Caco-2 (cell line): Measurements from ENCODE around the gene ELFN1. TPM values are rescaled to one million over a fixed set of nuclear protein-coding genes. Genes with fewer than 3 reads are reported as not detected.
A peak's percentile ranks its signal among the peaks of the same experiment; 100 is the strongest.

Source experiments
- BruUV-seq: library from RNA; stranded (reverse); fragments of 400-500 nt; replicated peaks from 2 replicates; lab custom pipeline; 2021; lab: Mats Ljungman, UMichigan
- CTCF ChIA-PET: fragments of 300-600 bp; sonication (Branson Sonifier 250); formaldehyde crosslinking; loops from one replicate; lab custom pipeline; 2022; ENCODE audit warnings: antibody characterized with exemption; lab: Charles Lee
- POLR2A ChIA-PET: fragments of 300-600 bp; sonication (Branson Sonifier 250); formaldehyde crosslinking; loops from one replicate; lab custom pipeline; 2022; ENCODE audit warnings: antibody characterized with exemption; lab: Charles Lee
- DNase-seq, 2 experiments: peaks; one replicate each; pipeline versions ENCODE4 v3.0.0 to v3.0.0-alpha.2; 2020 to 2022
- H3K27me3 ChIP-seq: replicated peaks from 2 replicates; pipeline ENCODE4 v1.6.0; 2011; ENCODE audit warnings: low read length; ENCODE audit not compliant: control insufficient read depth, insufficient read depth
- H3K36me3 ChIP-seq: 2 replicates; pipeline ENCODE4 v1.5.1; 2011; ENCODE audit warnings: low read length; ENCODE audit not compliant: control insufficient read depth, insufficient read depth
- H3K4me1 ChIP-seq: fragments of 250-450 bp; sonication (Bioruptor Pico); 2 replicates; pipeline ENCODE4 v1.5.1; 2020; ENCODE audit warnings: mild to moderate bottlenecking
- H3K4me3 ChIP-seq: 2 replicates; pipeline ENCODE4 v1.5.1; 2011; ENCODE audit warnings: low read depth, mild to moderate bottlenecking, control low read depth, low read length
- H3K9me3 ChIP-seq: fragments of 250-450 bp; sonication (Bioruptor Pico); 2 replicates; pipeline ENCODE4 v1.5.1; 2020; ENCODE audit warnings: mild to moderate bottlenecking, moderate library complexity
- H3K27ac Mint-ChIP-seq: one replicate; pipeline ENCODE4 v1.8.0; 2022; ENCODE audit warnings: mixed read lengths; ENCODE audit not compliant: unreplicated experiment
- H3K27me3 Mint-ChIP-seq: one replicate; pipeline ENCODE4 v1.8.0; 2022; ENCODE audit warnings: mixed read lengths; ENCODE audit not compliant: insufficient read depth, unreplicated experiment
- H3K36me3 Mint-ChIP-seq: one replicate; pipeline ENCODE4 v1.8.0; 2022; ENCODE audit warnings: mild to moderate bottlenecking, mixed read lengths; ENCODE audit not compliant: insufficient read depth, unreplicated experiment
- H3K4me1 Mint-ChIP-seq: one replicate; pipeline ENCODE4 v1.8.0; 2022; ENCODE audit warnings: low read depth, mixed read lengths; ENCODE audit not compliant: unreplicated experiment
- H3K4me3 Mint-ChIP-seq: one replicate; pipeline ENCODE4 v1.8.0; 2022; ENCODE audit warnings: mild to moderate bottlenecking, moderate library complexity, mixed read lengths; ENCODE audit not compliant: unreplicated experiment
- H3K9me3 Mint-ChIP-seq: one replicate; pipeline ENCODE4 v1.8.0; 2022; ENCODE audit warnings: mixed read lengths; ENCODE audit not compliant: unreplicated experiment
- CTCF ChIP-seq, 2 experiments: fragments of 200-600 bp in 1 of 2; IDR thresholded peaks; 1 replicate in 1 of 2; 2 replicates in 1 of 2; pipeline versions ENCODE4 v1.5.1 to v1.8.0; 2011 to 2022; ENCODE audit warnings: antibody characterized with exemption in 1 of 2, control low read depth in 1 of 2, inconsistent platforms in 1 of 2, low read depth in 1 of 2, low read length in 1 of 2, mild to moderate bottlenecking in 1 of 2, moderate library complexity in 1 of 2; ENCODE audit not compliant: insufficient read depth in 1 of 2, severe bottlenecking in 1 of 2, unreplicated experiment in 1 of 2
- intact Hi-C: fragments of 100-400 bp; cut with micrococcal nuclease; formaldehyde crosslinking; loops from one replicate; pipeline ENCODE4 v1.10.0; 2022; ENCODE audit not compliant: unreplicated experiment
- total RNA-seq: library from RNA; stranded (reverse); gene quantifications from 2 replicates; pipeline ENCODE4 v1.2.3, GENCODE V29; 2022

ELFN1 gene
- total RNA-seq, 1 experiment from 2014 or later: 2.3 TPM

GRCh38 chr7:1677206-1678080 is 7.4 kb downstream of the ELFN1 start:
- H3K4me3 Mint-ChIP-seq: no peak overlapping the region
- no peak overlapping the region for H3K27ac Mint-ChIP-seq
- no peaks in the 10 kb centered on the region for H3K4me1 Mint-ChIP-seq
- TF ChIP-seq CTCF (IDR thresholded peaks at IDR 0.05; ENCODE audit: insufficient read depth in 1 of 2, low read depth in 1 of 2, low read length in 1 of 2, severe bottlenecking in 1 of 2, unreplicated experiment in 1 of 2): no peak
- Histone ChIP-seq H3K27me3 (peaks cover 5% of the 10 kb centered on the region), H3K4me1 (no peaks in the 10 kb centered on the region), H3K9me3 (no peaks in the 10 kb centered on the region), H3K36me3 (no peaks in the 10 kb centered on the region), H3K4me3 (no peak overlapping the region)
- ChIA-PET POLR2A (no interaction called here), CTCF (no interaction called here)
- no TSS peak for BruUV-seq
- intact Hi-C loops: no loop called here
- H3K36me3 Mint-ChIP-seq: no peaks in the 10 kb centered on the region
- peaks cover 4% of the 10 kb centered on the region for H3K9me3 Mint-ChIP-seq
- H3K27me3 Mint-ChIP-seq: peaks cover 30% of the 10 kb centered on the region
- DNase-seq: peak in 1 of 2 experiments; percentile 21

DNA sequence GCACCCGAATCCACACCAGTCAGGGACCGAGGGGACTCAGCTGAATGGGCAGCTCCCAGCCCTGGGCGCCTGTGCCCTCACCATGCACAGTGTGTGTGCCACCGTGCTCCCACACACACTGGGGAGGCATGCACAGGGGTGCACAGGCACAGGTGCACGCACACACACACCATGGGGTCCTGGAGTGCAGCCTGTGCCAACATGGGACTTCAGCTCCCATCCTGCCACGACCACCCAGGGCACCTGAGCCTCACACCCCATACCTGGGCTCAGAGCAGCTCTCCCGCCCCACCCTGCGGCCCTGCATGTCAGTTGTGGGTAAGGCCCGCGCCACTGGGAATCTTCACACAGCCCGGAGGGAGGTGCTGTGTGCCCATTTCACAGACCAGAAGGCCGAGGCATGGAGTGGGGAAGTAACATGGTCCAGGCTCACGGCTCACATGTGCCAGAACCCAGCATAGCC is 8.0 kb downstream of the ELFN1 start:
- BruUV-seq: no TSS peak
- H3K27ac Mint-ChIP-seq: no peak overlapping the region
- H3K4me1 ChIP-seq: no peaks in the 10 kb centered on the region
- TF ChIP-seq CTCF (IDR thresholded peaks at IDR 0.05; ENCODE audit: insufficient read depth in 1 of 2, low read depth in 1 of 2, low read length in 1 of 2, severe bottlenecking in 1 of 2, unreplicated experiment in 1 of 2): no peak
- no peaks in the 10 kb centered on the region for H3K36me3 Mint-ChIP-seq
- peaks cover 11% of the 10 kb centered on the region for H3K9me3 Mint-ChIP-seq
- H3K27me3 Mint-ChIP-seq: peaks cover 24% of the 10 kb centered on the region
- H3K4me1 Mint-ChIP-seq: no peaks in the 10 kb centered on the region
- intact Hi-C loops: no loop called here
- peaks cover 5% of the 10 kb centered on the region for H3K27me3 ChIP-seq
- H3K4me3 ChIP-seq: no peak overlapping the region
- H3K36me3 ChIP-seq: no peaks in the 10 kb centered on the region
- no peak for DNase-seq
- no peaks in the 10 kb centered on the region for H3K9me3 ChIP-seq
- ChIA-PET CTCF (no interaction called here), POLR2A (no interaction called here)
- H3K4me3 Mint-ChIP-seq: no peak overlapping the region

GRCh38 chr7:1678571-1679325 is 8.7 kb downstream of the ELFN1 start:
- H3K27me3 ChIP-seq: peaks cover 3% of the 10 kb centered on the region
- Mint-ChIP-seq H3K27me3 (peaks cover 24% of the 10 kb centered on the region), H3K36me3 (no peaks in the 10 kb centered on the region), H3K4me1 (no peaks in the 10 kb centered on the region), H3K4me3 (no peak overlapping the region), H3K9me3 (peaks cover 14% of the 10 kb centered on the region), H3K27ac (no peak overlapping the region)
- CTCF ChIA-PET: no interaction called here
- no peaks in the 10 kb centered on the region for H3K4me1 ChIP-seq
- intact Hi-C loops: no loop called here
- DNase-seq: peak in 1 of 2 experiments; percentile 22
- TF ChIP-seq CTCF (IDR thresholded peaks at IDR 0.05; ENCODE audit: insufficient read depth in 1 of 2, low read depth in 1 of 2, low read length in 1 of 2, severe bottlenecking in 1 of 2, unreplicated experiment in 1 of 2): no peak
- no TSS peak for BruUV-seq
- no peaks in the 10 kb centered on the region for H3K36me3 ChIP-seq
- no peak overlapping the region for H3K4me3 ChIP-seq
- H3K9me3 ChIP-seq: peaks cover 5% of the 10 kb centered on the region; the same call in 1 of the 2 replicates
- POLR2A ChIA-PET: no interaction called here
